GM21515 (cell line): Measurements from ENCODE around the gene NCKAP5L.
"Not testable (repeated sequence)": the region's sequence is repeated elsewhere in the genome, so short reads cannot be mapped to it uniquely, and the experiment has no call there.

Source experiments
- ATAC-seq: cut with Tn5 transposase; IDR thresholded peaks from one replicate; pipeline ENCODE4 v1.9.1; 2021; ENCODE audit not compliant: unreplicated experiment

Gene NCKAP5L

DNA sequence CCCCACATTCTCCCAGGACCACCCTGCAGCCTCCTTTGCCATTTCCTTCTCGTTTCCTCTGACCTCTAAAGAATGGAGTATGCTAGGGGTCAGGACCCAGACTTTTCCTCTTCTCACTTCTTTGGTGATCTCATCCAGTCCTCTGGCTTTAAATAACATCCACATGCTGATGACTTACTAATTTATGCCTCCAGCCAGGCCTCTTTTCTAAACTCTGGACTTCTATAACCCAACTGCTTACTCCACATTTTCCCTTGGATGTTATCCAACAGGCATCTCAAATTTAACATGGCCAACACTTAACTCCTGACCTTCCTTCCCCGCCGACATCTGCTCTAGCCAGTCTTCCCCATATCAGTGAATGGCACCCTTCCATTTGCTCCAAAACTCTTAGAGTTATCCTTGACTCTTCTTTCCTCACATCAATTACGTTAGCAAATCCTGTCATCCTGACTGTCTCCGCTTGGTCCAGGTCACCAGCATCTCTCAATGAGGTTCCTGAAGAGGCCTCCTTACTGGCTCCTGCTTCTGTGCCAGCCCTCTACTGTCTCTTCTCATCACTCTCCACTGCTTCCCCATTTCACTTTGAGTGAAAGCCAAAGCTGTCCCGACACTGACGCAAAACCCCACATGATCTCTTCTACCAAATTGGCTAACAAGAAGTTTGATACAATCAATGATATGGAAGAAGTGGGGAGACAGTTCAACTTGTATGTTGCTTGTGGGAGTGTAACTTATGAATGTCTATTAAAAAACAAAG is 44.1 kb downstream of the NCKAP5L start:
- ATAC-seq = no peak

DNA sequence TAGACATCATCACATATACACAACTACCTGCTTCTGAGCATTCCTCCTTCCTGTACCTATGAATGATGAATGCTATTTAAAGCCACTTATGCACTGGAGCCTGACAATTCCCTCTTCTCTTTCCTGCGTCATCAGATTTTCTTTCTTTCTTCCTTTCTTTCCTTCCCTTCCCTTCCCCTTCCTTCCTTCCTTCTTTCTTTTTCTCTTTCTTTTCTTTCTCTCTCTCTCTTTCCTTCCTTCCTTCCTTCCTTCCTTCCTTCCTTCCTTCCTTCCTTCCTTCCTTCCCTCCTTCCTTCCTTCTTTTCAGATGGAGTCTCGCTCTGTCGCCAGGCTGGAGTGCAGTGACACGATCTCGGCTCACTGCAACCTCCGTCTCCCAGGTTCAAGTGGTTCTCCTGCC is 47.3 kb downstream of the NCKAP5L start:
- not testable (repeated sequence) for ATAC-seq

DNA sequence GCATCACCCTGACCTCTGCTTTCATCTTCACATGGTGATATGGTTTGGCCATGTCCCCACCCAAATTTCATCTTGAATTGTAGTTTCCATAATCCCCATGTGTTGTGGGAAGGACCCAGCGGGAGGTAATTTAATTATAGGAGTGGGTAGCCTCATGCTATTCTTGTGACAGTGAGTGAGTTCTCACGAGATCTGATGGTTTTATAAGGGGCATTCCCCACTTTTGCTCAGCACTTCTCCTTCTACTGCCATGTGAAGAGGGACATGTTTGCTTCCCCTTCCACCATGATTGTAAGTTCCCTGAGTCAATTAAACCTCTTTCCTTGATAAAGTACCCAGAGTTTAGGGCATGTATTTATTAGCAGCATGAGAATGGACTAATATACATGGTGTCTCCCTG is 48.6 kb downstream of the NCKAP5L start:
- ATAC-seq = no peak

DNA sequence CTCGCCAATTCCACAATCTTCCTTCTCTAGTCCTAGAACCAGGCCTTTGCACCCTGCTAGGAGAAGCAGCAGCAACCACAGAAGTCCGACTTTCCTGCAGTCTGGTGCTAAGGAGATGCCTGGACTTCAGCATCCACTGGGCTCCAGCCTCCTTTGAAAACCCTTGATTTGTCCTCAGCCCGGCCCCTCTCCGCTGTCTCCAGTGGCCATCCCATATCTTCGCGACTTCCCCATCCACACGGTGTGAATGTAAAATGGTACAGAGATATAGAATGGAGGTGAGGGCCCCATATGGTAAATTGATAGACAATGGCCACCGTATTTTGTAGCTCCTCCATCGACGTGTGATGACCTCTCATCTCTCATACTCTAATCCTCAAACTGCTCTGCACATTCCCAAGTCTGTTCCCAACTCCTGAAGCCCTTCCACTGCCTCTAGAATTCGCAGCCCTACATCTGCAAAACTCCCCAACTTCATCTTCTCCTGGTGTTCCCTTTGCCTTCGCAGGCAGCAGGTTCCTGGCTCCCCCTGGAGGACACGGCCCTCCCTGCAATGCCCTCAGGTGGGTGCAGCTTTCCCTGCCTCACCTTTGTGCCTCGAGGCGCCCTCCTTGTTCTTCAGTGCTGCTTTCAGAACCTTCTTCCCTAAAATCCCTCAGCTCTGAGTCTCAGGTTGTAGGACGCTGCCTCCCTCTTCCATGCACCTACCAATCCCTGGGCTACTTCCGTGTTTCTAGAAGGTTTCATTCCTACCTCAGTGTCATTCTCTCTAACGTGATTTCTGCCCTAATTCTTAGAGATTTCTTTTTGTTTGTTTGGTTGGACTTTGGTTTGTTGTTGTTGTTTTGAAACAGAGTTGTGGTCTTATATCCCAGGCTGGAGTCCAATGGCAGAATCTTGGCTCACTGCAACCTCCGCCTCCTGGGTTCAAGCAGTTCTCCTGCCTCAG is 50.1 kb downstream of the NCKAP5L start:
- ATAC-seq = no peak

DNA sequence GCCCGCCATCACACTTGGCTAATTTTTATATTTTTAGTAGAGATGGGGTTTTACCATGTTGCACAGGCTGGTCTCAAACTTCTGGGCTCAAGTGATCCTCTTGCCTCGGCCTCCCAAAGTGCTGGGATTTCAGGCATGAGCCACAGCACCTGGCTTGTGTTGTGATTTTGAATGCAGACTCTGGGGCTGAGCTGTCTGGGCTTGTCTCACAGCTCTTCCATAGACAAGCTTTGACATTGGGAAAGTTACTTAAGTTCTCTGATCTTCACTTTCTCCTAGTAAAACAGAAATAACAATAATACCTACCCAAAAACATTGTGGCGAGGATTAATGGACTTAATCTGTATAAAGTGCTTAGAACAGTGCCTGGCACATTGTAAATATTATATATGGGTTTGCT is 50.9 kb downstream of the NCKAP5L start:
- ATAC-seq = no peak

DNA sequence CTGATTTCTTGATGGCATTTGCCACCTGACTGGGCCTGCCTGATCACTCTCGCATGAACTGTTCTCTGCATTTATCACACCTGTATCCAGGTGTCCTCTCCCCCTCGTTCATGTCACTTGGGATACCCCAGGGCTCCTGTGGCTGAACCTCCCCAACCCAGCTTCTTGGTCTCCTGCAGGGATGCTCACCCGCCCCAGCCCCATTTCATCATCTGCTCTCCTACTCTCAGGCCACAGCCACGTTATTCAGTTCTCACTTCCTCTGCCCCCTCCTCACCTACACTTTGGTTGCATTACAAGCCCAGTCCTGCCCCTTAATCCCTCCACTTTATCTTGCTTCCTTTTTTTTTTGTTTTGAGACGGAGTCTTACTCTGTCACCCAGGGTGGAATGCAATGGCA is 51.4 kb downstream of the NCKAP5L start:
- no peak for ATAC-seq

DNA sequence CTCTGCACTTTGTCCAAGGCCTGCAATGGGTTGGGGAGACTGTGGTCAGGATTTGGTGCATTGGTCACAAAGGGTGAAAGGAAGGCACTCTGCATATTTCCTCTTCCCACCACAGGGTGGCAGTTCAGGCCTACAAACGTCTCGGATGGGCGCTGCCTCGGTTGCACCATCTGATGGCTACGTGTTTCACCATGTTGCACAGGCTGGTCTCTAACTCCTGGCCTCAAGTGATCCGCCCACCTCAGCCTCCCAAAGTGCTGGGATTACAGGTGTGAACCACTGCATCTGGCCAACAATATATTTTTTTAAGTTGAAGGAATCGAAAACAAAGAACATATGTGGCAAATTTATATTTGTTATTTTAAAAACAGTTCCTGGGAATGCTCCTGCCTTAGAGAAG is 51.8 kb downstream of the NCKAP5L start:
- peak; percentile 52 for ATAC-seq

DNA sequence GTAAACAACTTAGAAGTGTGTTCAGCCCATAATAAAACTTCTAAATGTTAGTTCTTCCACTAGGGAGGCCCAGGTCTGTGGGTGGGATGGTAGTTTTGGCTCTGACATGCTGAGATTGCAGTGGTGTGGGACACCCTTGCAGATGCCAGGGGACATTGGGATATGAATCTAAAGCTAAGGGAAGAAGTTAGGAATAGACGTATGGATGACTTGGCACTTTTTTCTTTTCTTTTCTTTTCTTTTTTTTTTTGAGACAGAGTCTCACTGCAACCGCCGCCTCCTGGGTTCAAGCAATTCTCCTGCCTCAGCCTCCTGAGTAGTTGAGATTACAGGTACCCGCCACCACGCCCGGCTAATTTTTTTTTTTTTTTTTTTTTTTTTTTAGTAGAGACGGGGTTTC is 55.1 kb downstream of the NCKAP5L start:
- ATAC-seq = not testable (repeated sequence)

DNA sequence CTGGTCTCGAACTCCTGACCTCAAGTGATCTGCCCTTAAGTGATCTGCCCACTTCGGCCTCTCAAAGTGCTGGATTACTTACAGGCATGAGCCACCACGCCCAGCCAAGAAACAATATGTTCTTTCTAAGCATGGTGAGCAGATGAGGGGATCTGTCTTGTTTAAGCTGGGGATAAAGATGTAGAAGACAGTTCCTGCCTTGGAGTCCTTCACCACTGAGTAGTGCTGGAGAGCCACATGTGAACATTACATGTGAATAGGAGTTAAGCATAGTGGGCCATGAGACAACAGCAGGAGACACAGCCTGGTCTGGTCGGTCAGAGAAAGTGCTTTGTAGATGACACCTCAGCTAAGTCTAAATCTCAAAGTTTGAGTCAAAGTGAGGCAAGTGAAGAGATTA is 60.9 kb downstream of the NCKAP5L start:
- no peak for ATAC-seq

DNA sequence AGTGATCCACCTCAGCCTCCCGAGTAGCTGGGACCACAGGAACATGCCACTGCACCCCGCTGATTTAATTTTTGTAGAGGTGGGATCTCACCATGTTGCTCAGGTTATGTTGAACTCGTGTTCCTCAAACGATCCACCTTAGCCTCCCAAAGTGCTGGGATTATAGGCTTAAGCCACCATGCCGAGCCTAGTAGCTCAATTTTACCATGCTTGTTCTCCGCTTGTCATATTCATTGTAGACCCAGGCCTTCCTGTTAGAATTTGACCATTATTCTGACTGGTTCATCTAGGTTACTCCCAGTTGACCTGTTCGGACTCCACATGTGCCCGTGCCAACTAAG is 62.1 kb downstream of the NCKAP5L start:
- ATAC-seq = no peak

DNA sequence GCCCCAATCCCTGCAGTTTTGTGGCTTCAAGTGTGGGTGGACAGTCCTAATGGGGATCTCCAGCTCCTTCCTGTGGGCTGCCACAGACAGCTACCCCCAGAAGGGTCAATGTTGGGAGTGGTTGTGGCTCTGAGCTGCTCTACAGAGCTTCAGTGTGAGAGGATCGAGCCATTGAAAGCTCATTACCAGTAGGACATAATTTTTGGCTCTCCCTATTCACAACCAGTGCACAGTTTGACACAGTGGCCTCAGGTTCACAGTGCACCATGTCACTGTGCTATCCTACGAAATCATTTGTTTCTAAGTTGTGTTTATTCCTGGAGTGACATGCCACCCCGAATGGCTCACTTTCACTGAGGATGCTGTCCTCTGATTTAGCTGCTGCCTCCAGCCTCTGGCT is 64.1 kb downstream of the NCKAP5L start:
- ATAC-seq = no peak

DNA sequence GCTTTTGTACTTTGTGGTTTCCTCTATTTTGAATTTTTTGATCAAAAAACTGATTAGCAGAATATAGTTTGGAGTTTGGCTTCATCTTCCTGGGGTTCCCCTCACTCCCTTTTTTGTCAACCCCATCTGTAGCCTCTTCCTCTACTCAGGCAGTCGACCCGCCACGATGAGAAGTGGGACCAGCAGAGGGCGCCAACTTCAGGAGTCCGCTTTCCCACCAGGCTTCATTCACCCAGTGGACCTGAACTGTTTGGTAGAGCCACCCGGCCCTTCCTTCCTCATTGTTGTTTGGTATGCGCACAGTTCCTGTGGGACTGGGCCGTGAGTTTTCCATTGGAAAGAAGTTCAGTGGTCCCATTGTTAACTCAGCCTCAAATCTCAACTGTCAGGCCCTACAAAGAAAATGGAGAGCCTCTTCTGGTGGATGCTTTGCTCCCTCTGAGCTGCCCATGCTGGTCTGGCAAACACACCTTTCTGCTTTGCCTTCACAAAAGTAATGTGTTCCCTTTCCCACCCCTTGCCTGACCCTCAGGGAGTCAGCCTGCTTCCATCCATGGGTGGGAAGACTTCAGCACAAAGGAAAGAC is 65.1 kb downstream of the NCKAP5L start:
- no peak for ATAC-seq

DNA sequence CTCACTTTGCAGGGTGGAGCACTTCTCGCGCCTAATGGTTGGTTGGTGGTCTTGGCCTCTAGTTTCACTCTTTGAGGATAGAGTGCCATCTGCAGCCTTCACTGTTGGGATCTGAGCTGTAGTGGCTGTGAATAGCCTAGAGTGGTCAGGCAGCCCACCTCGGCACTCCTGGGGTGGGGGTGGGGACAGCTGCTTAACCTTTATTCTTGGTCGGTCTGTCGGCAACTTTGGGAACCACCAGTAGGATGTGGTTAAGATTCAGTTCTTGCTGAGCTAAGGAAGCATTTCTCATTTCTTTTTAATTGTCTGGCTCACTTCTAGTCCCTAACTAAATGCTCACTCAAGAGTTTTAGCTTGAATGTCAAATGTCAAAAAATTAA is 65.8 kb downstream of the NCKAP5L start:
- no peak for ATAC-seq

DNA sequence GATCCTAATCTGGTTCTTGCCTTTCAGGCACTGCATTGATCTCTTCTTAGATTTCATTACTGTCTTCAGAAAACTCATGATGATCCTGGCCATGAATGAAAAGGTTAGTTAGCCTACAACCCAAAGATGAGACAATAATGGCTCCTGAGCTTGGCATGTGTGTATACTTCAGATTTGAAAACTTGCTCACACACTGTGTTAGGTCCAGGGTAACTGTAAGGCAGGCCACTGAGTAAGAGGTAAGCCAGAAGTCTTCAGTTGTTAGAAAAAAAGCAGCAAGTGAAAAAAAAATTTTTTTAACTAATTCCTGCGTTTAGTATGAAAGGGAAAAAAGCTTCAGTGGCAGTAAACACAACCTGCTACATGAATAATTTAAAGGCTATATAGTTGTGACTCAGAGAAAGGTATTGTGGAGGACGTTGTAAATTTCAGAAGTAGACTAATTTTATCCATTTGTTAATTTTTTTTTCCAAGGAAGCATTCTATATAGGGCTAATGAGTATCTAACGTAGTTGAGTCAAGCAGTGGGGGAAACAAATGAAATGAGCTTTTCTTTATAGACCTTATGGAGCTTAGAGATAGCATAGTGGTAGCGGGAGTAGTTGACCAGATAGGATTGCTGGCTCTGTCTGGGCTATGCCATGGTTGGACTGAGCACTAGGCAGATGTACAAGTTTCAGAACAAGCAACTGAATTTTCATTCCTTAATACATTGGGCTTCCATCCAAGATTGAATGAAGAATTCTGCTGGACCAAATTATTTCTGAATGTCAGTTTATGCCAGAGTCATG is 66.3 kb downstream of the NCKAP5L start:
- no peak for ATAC-seq

DNA sequence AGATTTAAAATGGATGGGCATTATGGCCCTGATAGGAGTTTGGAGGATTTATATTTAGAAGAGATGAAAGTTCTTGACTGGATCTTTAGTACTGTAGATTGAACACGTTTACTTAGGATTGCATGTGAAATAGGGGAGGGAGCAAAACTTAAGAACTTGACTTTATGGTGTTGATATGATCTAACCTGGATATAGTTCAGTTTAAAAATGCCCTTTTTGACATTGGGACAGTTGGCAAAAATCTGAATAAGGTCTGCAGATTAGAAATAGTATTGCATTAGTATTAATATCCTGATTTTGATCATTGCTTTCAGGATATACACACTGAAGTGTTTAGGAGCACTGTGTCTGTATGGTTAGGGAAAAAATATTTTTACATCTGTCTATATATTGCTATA is 77.2 kb downstream of the NCKAP5L start:
- no peak for ATAC-seq

DNA sequence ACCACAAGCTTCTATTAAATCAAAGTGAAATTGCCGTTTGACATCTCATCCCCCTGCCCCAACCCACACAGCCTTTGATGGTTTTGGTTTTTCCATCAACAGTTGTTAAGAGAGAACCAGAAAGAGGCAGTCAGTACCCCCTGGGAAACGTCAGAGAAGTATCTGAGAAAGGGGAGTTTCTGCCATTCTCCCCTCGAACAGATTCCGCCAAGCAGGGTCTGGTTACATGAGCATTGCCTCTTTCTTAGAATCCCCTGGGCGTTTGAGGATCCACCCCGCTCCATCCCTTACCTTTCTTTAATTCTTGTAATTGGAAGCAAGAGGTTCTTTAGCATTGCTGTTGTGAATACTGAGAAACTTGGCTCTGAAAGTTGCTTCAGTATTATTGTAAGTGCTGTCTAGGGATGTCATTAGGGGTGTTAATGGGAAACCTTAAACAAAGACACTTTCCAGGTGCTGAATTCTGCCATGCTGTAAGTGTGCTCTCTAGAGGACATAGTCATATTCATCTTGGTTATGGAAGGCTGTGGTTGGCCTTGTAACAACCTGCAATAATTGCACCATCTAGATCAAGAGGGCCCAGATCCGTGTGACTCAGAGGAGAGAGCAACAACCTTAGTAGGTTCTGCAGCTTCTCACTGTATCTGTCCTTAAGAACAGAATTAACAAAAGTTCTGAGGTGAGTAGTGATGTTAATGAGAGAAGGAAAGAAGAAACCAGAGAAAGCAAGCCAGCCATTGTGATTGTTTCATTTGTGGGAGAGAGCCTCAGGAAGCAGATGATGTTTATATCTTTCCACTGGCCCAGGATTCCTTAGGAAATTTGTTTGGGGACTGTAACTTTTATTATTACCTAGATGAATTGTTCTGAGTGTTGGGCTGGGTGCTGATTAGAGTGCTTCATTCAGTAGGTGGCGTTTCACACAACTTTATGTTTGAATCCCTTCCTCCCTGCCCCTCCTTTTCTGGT is 77.9 kb downstream of the NCKAP5L start:
- ATAC-seq = no peak

DNA sequence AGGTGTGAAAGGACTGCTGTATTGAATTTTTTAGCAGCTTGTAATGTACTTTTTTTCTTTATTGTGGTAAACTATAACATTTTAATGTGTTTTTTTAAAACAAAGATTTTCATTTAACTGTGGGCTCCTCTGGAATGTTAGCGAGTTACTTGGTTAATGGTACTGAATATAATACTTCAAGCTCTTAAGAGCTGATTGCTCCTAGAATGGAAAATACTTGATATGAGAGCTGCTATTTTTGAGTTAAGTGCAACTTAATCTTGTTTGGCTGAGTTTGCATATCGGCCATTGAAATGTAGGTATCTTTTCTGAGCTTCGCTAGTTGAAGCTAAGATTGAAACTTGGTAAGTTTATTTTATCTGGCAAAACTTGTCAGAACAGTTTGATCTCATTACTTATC is 79.4 kb downstream of the NCKAP5L start:
- no peak for ATAC-seq

DNA sequence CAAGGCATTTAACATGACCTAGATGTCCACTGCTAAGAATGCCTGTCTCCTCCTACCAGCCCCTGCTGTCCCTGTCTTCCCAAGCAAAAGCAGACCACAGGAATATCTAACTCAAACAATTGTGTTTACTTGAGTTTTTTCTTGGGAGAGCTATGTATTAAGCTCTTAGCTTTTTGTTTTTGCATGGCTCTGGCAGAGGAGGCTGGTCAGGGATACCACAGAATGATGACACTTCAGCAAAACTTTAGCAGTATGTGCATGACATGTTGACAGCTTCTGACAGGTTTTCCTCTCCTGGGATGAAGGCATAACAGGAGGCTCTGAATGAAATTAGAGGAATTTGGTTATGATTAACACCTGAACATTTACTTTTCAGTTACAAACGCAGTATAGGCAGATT is 79.9 kb downstream of the NCKAP5L start:
- no peak for ATAC-seq

DNA sequence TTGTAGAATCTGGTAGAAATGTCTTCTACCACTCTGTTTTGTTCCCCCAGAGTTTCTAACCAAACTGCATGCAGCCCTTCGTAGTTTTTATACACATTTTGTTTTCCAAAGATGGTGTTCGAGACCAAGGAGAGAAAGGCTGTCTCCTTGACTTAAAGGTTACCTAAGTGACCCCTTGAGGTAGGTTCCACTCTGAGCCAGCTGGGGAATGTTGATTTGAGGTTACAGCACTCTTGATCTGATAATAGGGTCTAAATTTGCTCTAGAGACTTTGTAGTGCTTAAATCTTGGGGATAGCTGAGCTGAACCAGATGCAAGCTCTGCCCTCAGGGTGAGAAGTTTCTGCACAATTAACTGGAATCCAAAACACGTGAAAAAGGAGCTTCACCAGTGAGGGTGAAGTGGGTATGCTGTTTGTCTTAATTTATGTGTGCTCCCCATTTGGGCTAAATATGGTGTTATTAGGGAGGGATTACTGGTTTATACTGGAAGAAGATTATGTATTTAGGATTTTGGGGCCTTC is 83.8 kb downstream of the NCKAP5L start:
- ATAC-seq = no peak
